ENCODE results near the gene EXOC7.

The EXOC7 gene

GRCh38 chr17:76032780-76033108 lies 70.8 kb downstream of the EXOC7 start:
- DNase-seq, result no peak
- in situ Hi-C loops (cut with HindIII; ENCODE audit: low pct_ligation_motif_present, low pct_unique_long_range_greater_than_20kb, low sequenced_read_pairs), result no loop called here

GRCh38 chr17:76032073-76032779 lies 71.4 kb downstream of the EXOC7 start:
- DNase-seq, result peak; percentile 14
- in situ Hi-C loops (cut with HindIII; ENCODE audit: low pct_ligation_motif_present, low pct_unique_long_range_greater_than_20kb, low sequenced_read_pairs), result no loop called here
